Memory B cell (primary cell): Measurements from ENCODE around the gene EYS.
A peak's percentile ranks its signal among the peaks of the same experiment; 100 is the strongest.
"Not testable (repeated sequence)": the region's sequence is repeated elsewhere in the genome, so short reads cannot be mapped to it uniquely, and the experiment has no call there.

Experiments
- ATAC-seq: fragments of 150-1000 bp; cut with Tn5 transposase; 2 replicates; pipeline ENCODE4 v1.10.0; 2021; ENCODE audit warnings: low read depth, mild to moderate bottlenecking, moderate library complexity
- DNase-seq, 2 donors: peaks; one replicate each; pipeline ENCODE4 v3.0.0; 2022; ENCODE audit warnings: low spot score in 2 of 2
- H3K27ac Mint-ChIP-seq: one replicate; pipeline ENCODE4 v1.8.0; 2022; ENCODE audit warnings: mild to moderate bottlenecking, moderate library complexity, mixed read lengths
- H3K27me3 Mint-ChIP-seq: one replicate; pipeline ENCODE4 v1.8.0; 2022; ENCODE audit warnings: mixed read lengths
- H3K36me3 Mint-ChIP-seq: one replicate; pipeline ENCODE4 v1.8.0; 2022; ENCODE audit warnings: mild to moderate bottlenecking, mixed read lengths
- H3K4me1 Mint-ChIP-seq: one replicate; pipeline ENCODE4 v1.8.0; 2022; ENCODE audit warnings: mixed read lengths
- H3K4me3 Mint-ChIP-seq: one replicate; pipeline ENCODE4 v1.8.0; 2022; ENCODE audit warnings: mild to moderate bottlenecking, moderate library complexity, mixed read lengths
- H3K9me3 Mint-ChIP-seq: one replicate; pipeline ENCODE4 v1.8.0; 2022; ENCODE audit warnings: mixed read lengths

Gene EYS

DNA sequence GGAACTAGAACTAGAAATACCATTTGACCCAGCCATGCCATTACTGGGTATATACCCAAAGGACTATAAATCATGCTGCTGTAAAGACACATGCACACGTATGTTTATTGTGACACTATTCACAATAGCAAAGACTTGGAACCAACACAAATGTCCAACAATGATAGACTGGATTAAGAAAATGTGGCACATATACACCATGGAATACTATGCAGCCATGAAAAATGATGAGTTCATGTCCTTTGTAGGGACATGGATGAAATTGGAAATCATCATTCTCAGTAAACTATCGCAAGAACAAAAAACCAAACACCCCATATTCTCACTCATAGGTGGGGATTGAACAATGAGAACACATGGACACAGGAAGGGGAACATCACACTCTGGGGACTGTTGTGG, 1968.8 kb downstream of the EYS start:
- not testable (repeated sequence) for H3K4me1 Mint-ChIP-seq, H3K9me3 Mint-ChIP-seq, DNase-seq, H3K27ac Mint-ChIP-seq, ATAC-seq, H3K27me3 Mint-ChIP-seq, H3K36me3 Mint-ChIP-seq, H3K4me3 Mint-ChIP-seq

DNA sequence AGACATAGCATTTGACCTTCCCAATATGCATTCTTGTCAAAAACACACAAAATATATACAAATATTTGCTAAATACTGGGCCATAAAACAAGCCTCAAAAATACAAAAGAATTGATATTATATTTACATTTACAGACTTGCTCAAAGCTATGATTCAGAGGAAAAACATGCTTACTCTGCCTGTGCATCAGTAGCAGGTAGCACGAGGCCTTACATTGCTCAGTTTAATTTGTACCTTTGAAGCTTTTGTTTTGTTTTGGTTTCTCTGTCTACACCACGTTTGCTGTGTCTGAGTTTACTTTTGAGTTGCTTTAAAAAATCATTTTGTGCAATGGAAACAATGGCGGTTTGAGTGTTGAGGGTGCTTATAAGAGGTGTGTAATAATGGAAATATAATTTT, 1972.1 kb downstream of the EYS start:
- Mint-ChIP-seq H3K27me3 (no peaks in the 10 kb centered on the region), H3K4me1 (no peaks in the 10 kb centered on the region), H3K4me3 (no peak overlapping the region), H3K36me3 (no peaks in the 10 kb centered on the region), H3K9me3 (no peaks in the 10 kb centered on the region), H3K27ac (no peak overlapping the region)
- ATAC-seq (no peak), DNase-seq (no peak)

DNA sequence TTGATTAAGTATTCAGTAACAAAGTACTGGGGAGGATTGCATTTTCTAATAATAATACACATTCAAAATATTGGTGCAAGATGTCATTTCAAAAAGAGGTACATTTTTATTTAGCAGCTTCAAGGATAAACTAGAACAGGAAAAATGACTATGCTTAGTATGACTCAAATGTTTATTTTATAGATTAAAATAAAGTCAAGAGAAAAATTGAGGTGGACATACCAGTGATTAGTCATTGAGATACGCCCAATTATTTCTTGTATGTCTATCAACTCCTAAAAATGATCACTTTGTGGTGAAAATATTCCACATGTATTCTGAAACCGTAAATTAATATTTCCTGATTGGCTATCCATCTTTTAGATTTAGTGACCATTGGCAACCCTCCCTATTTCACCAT, 1974.7 kb downstream of the EYS start:
- Mint-ChIP-seq H3K4me1 (no peaks in the 10 kb centered on the region), H3K4me3 (no peak overlapping the region), H3K9me3 (no peaks in the 10 kb centered on the region), H3K27me3 (no peaks in the 10 kb centered on the region), H3K36me3 (no peaks in the 10 kb centered on the region), H3K27ac (no peak overlapping the region)
- ATAC-seq, result no peak
- DNase-seq, result no peak

DNA sequence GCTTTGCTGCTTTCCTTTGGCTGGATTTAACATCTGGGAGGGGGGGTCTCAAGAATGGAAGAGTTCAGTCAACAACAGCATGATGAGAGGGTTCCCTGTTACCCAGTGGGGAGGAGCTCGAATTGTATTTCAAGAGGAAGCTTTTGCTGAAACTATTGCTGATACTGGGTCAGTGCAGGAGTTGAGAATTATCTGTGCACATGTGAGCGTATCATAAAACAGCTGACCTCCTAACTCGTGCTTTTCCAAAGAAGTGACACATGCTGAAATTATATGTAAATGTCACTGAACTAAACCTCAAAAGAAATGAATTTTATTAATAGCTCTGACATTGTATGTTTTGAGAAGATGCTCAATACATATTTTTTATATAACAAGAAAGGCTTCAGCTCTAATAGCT, 1975.1 kb downstream of the EYS start:
- DNase-seq (no peak), ATAC-seq (no peak)
- no peak overlapping the region for H3K4me3 Mint-ChIP-seq
- H3K9me3 Mint-ChIP-seq, result no peaks in the 10 kb centered on the region
- no peaks in the 10 kb centered on the region for H3K36me3 Mint-ChIP-seq
- no peak overlapping the region for H3K27ac Mint-ChIP-seq
- no peaks in the 10 kb centered on the region for H3K4me1 Mint-ChIP-seq
- H3K27me3 Mint-ChIP-seq, result no peaks in the 10 kb centered on the region

DNA sequence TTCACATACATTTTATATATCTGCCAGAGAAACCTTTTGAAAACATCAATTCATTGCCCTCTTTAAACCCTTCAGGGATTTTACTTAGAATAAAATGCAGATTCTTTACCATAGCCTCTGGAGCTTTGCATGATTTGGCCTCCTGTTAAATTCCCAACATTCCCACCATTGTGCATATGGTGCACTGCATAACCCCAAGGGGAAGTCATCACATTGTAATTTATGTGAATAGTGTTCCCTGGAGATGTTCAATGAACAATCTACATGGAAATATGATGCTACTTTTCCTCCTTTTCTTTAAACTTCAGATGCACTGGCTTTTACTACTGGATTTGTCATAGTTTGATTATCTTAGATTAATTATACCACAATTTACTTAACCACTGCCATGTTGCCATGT, 1976.7 kb downstream of the EYS start:
- no peak for ATAC-seq
- no peak overlapping the region for H3K27ac Mint-ChIP-seq
- DNase-seq, result no peak
- H3K27me3 Mint-ChIP-seq, result no peaks in the 10 kb centered on the region
- H3K4me3 Mint-ChIP-seq, result no peak overlapping the region
- H3K36me3 Mint-ChIP-seq, result no peaks in the 10 kb centered on the region
- H3K4me1 Mint-ChIP-seq, result no peaks in the 10 kb centered on the region
- no peaks in the 10 kb centered on the region for H3K9me3 Mint-ChIP-seq

DNA sequence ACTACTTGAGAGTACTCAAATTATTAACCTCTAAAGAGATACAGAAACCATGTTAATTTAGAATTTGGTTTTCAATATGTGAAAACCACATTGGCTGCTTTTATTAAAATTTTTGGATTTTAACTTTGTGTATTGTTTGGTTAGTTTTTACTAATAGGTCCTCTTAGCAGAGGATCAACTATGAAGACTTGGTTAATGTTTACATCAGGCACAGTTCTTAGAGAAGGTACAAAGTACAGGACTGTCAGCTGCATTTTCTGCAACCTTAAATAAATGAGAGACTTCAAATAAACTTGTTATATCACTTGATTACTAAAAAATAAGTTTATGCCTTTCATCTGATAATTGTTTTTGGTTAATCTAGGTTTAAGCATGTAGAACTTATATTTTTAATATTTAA, 1982.3 kb downstream of the EYS start:
- ATAC-seq, result no peak
- H3K4me1 Mint-ChIP-seq, result peaks cover 3% of the 10 kb centered on the region
- no peaks in the 10 kb centered on the region for H3K9me3 Mint-ChIP-seq
- DNase-seq, result no peak
- H3K27me3 Mint-ChIP-seq, result no peaks in the 10 kb centered on the region
- no peak overlapping the region for H3K4me3 Mint-ChIP-seq
- H3K36me3 Mint-ChIP-seq, result no peaks in the 10 kb centered on the region
- no peak overlapping the region for H3K27ac Mint-ChIP-seq

DNA sequence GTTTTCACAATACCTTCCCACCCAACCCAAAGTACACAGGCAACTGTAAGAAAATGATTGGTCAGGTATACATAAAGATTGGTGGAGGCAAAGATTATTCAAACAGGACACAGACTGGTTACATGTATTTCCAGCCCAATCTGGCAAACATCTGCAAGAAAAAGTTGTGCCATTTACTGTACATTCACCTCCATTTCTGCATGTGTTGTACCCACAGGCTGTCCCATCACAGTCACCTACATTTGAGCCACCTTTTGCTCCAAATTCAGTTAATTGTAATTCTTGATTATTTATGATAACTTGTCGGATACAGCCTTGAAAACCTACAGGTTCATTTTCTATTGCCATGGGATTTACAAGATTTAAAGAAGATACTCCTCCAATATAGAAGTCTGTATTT, 1985.8 kb downstream of the EYS start:
- H3K27ac Mint-ChIP-seq, result no peak overlapping the region

DNA sequence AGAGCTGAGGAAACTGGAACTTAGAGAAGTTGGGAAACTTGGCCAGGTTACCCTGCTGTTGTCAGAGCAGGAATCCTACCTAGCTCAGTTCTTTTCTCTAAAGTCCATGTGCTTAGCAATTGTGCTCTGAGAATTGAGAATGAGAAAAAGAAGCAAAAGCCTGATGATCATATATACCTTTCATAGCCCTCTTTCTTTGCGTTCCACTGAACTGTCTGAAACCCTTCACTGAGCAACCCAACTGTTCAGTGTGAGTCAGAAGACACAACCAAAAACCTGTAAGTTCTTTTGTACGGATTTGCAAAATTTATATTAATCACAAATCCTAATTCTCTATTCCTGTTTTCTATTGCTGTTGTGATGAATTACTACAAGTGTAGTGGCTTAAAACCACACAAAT, 1990.9 kb downstream of the EYS start:
- ATAC-seq (no peak), DNase-seq (no peak)
- peaks cover 3% of the 10 kb centered on the region for H3K4me1 Mint-ChIP-seq
- no peak overlapping the region for H3K4me3 Mint-ChIP-seq
- no peaks in the 10 kb centered on the region for H3K9me3 Mint-ChIP-seq
- no peaks in the 10 kb centered on the region for H3K27me3 Mint-ChIP-seq
- no peak overlapping the region for H3K27ac Mint-ChIP-seq
- H3K36me3 Mint-ChIP-seq, result peaks cover 24% of the 10 kb centered on the region

More for the DNA sequence above, 1985.8 kb downstream of the EYS start:
- no peaks in the 10 kb centered on the region for H3K27me3 Mint-ChIP-seq
- H3K4me3 Mint-ChIP-seq, result no peak overlapping the region
- DNase-seq, result no peak
- H3K4me1 Mint-ChIP-seq, result peaks cover 3% of the 10 kb centered on the region
- H3K36me3 Mint-ChIP-seq, result peaks cover 2% of the 10 kb centered on the region
- no peak for ATAC-seq
- H3K9me3 Mint-ChIP-seq, result no peaks in the 10 kb centered on the region

DNA sequence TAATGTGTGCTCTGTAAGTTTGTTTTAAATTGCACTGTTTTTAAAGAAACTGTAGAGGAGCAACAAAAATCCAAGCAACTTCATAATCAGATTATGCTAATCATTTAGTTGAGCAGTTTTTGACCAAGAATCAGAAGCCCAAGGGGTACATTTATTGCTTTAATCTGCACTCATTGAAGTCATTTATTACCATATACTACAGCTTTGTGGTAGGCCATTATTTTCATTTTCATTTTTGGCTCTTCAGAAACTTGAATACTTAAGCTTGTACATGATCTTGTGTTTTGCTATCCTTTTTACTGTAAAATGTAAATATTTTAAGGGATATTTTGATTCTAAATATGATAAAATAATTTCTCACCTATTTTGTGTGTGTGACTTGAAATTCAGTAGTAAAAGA, 1992.9 kb downstream of the EYS start:
- Mint-ChIP-seq H3K27ac (no peak overlapping the region), H3K27me3 (no peaks in the 10 kb centered on the region), H3K4me3 (no peak overlapping the region), H3K4me1 (peaks cover 3% of the 10 kb centered on the region), H3K36me3 (peaks cover 34% of the 10 kb centered on the region), H3K9me3 (no peaks in the 10 kb centered on the region)
- no peak for ATAC-seq
- DNase-seq, result no peak

DNA sequence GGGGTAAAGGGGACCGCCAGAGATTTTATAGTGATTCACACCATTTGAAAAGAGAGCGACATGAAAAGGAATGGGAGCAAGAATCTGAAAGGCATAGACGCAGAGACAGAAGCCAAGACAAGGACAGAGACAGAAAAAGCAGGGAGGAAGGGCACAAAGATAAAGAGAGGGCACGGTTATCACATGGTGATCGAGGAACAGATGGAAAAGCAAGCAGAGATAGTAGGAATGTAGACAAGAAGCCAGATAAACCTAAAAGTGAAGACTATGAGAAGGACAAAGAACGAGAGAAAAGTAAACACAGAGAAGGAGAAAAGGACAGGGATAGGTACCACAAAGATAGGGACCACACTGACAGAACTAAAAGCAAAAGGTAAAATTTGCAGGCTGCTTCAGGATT, 1993.7 kb downstream of the EYS start:
- ATAC-seq, result no peak
- Mint-ChIP-seq H3K4me1 (peaks cover 3% of the 10 kb centered on the region), H3K27me3 (no peaks in the 10 kb centered on the region), H3K4me3 (no peak overlapping the region), H3K36me3 (peaks cover 34% of the 10 kb centered on the region), H3K9me3 (no peaks in the 10 kb centered on the region), H3K27ac (no peak overlapping the region)
- no peak for DNase-seq

DNA sequence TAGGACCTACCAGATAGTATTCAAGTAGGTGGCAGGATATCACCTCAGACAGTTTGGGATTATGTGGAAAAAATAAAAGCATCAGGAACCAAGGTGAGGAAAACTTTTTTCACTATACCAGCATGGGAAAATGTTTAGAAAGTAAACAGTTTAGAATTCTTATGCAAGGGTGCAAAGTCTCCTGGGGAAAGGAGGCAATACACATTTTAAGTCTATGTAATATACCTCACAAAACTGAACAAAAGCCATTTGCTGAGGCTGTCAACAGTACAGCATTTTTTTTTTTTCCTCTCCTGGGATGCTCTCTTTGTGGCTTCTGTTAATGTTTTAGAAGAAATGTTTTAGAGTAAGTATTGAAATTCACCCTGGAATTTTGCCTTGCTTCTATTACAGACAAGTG, 1997.9 kb downstream of the EYS start:
- Mint-ChIP-seq H3K27me3 (no peaks in the 10 kb centered on the region), H3K9me3 (no peaks in the 10 kb centered on the region), H3K27ac (no peak overlapping the region), H3K4me3 (no peak overlapping the region), H3K36me3 (peaks cover 47% of the 10 kb centered on the region), H3K4me1 (peaks cover 3% of the 10 kb centered on the region)
- ATAC-seq (no peak), DNase-seq (no peak)

DNA sequence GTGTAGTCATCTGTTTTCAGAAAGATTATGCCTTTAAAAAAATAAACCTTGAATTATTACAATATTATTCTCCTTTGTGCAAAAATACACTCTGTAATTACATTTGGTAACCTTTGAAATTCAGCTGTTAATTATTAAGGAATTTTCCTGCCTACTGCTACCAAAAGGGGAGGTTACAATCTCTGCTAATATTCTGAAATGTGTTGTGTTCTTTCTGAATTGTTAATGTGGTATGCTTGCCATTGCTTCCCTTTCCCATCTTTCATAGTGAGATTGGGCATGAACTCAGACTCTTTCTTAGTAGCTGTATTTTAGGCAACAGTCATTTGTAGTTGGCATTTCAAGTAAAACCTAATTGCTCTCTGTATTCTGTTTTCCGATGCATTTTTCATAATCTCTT, 1998.4 kb downstream of the EYS start:
- Mint-ChIP-seq H3K27ac (no peak overlapping the region), H3K27me3 (no peaks in the 10 kb centered on the region), H3K9me3 (no peaks in the 10 kb centered on the region), H3K4me3 (no peak overlapping the region), H3K4me1 (peaks cover 3% of the 10 kb centered on the region), H3K36me3 (peaks cover 47% of the 10 kb centered on the region)
- DNase-seq (no peak), ATAC-seq (no peak)

DNA sequence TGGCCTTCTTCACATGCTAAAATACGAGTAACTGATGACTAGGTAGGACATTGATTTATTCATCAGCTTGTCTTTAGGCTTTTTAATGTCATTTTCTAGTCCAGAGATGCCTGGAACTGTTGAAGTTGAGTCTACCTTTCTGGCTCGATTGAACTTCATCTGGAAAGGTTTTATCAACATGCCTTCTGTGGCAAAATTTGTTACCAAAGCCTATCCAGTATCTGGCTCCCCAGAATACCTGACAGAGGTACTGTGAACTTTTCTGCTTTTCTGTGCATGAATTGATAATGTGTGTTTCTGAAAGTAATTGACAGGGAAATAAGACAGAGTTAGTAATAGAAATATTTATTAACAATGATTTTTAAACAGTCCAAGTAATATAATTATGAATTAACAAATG, 2000.4 kb downstream of the EYS start:
- no peak overlapping the region for H3K4me3 Mint-ChIP-seq
- H3K4me1 Mint-ChIP-seq, result no peaks in the 10 kb centered on the region
- H3K27ac Mint-ChIP-seq, result no peak overlapping the region
- H3K27me3 Mint-ChIP-seq, result no peaks in the 10 kb centered on the region
- DNase-seq, result no peak
- H3K9me3 Mint-ChIP-seq, result no peaks in the 10 kb centered on the region
- peaks cover 36% of the 10 kb centered on the region for H3K36me3 Mint-ChIP-seq
- no peak for ATAC-seq

DNA sequence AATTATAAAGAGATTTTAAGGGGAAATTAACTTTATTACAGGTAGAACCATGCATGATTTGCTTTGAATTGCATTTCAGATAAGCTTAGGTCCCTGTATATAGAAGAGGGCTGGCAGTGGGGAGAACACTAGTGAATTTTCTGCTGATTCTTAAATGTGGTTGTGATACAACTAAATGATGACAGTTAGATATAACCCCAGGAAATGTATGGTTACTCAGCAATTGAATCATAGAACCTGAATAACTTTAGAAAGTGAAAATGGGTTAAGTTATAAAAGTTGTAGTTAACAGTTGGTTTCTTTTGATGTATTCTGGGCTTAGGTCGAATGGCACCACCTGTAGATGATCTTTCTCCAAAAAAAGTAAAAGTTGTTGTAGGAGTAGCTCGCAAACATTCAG, 2001.3 kb downstream of the EYS start:
- peaks cover 33% of the 10 kb centered on the region for H3K36me3 Mint-ChIP-seq
- ATAC-seq (no peak), DNase-seq (no peak)
- H3K27ac Mint-ChIP-seq, result peak overlapping the region; percentile 60
- no peaks in the 10 kb centered on the region for H3K27me3 Mint-ChIP-seq
- H3K4me1 Mint-ChIP-seq, result no peaks in the 10 kb centered on the region
- H3K4me3 Mint-ChIP-seq, result no peak overlapping the region
- H3K9me3 Mint-ChIP-seq, result no peaks in the 10 kb centered on the region

DNA sequence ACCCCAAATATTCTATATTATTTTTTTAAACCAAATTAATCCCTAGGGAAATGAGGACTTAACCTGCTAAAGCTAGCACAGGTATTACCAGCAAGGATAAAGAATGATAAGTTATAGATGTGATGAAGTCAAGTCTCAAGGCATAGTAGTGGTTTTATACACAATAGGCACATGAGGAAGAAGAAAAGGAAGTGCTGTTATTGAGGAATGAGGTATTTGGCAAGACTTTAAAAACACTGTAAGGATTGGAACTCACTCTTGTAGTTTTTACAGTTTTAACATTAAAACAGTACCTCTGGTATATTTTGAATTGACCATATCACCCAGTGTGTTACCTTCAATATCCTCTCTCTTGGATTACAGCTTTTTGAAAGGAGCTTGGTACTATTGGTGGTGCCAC, 2016.8 kb downstream of the EYS start:
- peaks cover 13% of the 10 kb centered on the region for H3K36me3 Mint-ChIP-seq
- DNase-seq (no peak), ATAC-seq (no peak)
- no peak overlapping the region for H3K4me3 Mint-ChIP-seq
- H3K4me1 Mint-ChIP-seq, result peaks cover 9% of the 10 kb centered on the region
- H3K9me3 Mint-ChIP-seq, result no peaks in the 10 kb centered on the region
- no peak overlapping the region for H3K27ac Mint-ChIP-seq
- H3K27me3 Mint-ChIP-seq, result no peaks in the 10 kb centered on the region

DNA sequence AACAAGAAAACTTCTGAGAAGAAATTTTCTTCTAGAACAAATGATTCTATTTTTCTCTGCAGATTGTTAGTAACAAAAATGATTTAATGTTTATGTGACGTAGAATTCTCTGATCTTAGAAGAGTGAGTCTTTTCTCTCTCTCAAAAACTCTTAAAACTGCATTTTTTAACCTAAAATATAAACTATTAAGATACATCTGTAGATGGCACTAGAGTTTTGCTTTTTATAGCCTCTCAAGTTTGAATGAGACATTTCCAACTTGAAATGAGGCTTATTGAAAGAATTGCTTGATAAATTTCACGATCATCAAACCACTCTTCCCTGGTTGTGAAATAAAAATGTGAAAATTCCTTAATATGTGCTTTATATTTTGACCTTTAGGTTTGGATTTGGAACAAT, 2017.6 kb downstream of the EYS start:
- peaks cover 14% of the 10 kb centered on the region for H3K36me3 Mint-ChIP-seq
- H3K27me3 Mint-ChIP-seq, result no peaks in the 10 kb centered on the region
- no peak overlapping the region for H3K4me3 Mint-ChIP-seq
- no peak overlapping the region for H3K27ac Mint-ChIP-seq
- peaks cover 11% of the 10 kb centered on the region for H3K4me1 Mint-ChIP-seq
- H3K9me3 Mint-ChIP-seq, result no peaks in the 10 kb centered on the region
- ATAC-seq (no peak), DNase-seq (no peak)
